Kidney (tissue), 22 donors: Measurements from ENCODE around the gene PIERCE2. TPM values are rescaled to one million over a fixed set of nuclear protein-coding genes. Genes with fewer than 3 reads are reported as not detected.

Experiments used
- DNase-seq, 5 donors: peaks; one replicate each; pipeline ENCODE4 v3.0.0-alpha.2; 2013 to 2020
- FAIRE-seq: peaks from 2 replicates; lab custom pipeline; 2012; peaks lifted over from hg19 to GRCh38; lab: Jason Lieb, UNC
- H3K27ac ChIP-seq, 2 donors: one replicate each; pipeline ENCODE4 v1.7.0; 2013; ENCODE audit warnings: low read depth in 2 of 2, low read length in 2 of 2, inconsistent platforms in 1 of 2
- H3K27me3 ChIP-seq: one replicate; pipeline ENCODE4 v1.7.1; 2013; ENCODE audit warnings: low read length, inconsistent platforms; ENCODE audit not compliant: control insufficient read depth, insufficient read depth
- H3K36me3 ChIP-seq, 3 donors: one replicate each; pipeline versions ENCODE4 v1.7.0 to v1.7.1; 2013; ENCODE audit warnings: low read length in 3 of 3, control low read depth in 1 of 3, inconsistent platforms in 1 of 3; ENCODE audit not compliant: insufficient read depth in 3 of 3, control insufficient read depth in 2 of 3
- H3K4me1 ChIP-seq, 3 donors: one replicate each; pipeline versions ENCODE4 v1.7.0 to v1.7.1; 2013; ENCODE audit warnings: low read length in 3 of 3, inconsistent platforms in 1 of 3, low read depth in 1 of 3; ENCODE audit not compliant: control insufficient read depth in 2 of 3, insufficient read depth in 2 of 3
- H3K4me3 ChIP-seq, 3 donors: one replicate each; pipeline versions ENCODE4 v1.7.0 to v1.8.1; 2013; ENCODE audit warnings: low read length in 3 of 3, control low read depth in 1 of 3, inconsistent platforms in 1 of 3
- H3K9ac ChIP-seq, 3 donors: one replicate each; pipeline versions ENCODE4 v1.7.0 to v1.7.1; 2013; ENCODE audit warnings: low read length in 3 of 3, control low read depth in 1 of 3, inconsistent platforms in 1 of 3
- H3K9me3 ChIP-seq, 3 donors: one replicate each; pipeline versions ENCODE4 v1.7.0 to v1.7.1; 2013; ENCODE audit warnings: low read length in 3 of 3, control low read depth in 1 of 3, inconsistent platforms in 1 of 3; ENCODE audit not compliant: control insufficient read depth in 2 of 3, insufficient read depth in 1 of 3
- CTCF ChIP-seq: IDR thresholded peaks from 3 replicates; pipeline ENCODE4 v1.5.1; 2012; ENCODE audit warnings: mild to moderate bottlenecking, moderate library complexity, borderline replicate concordance; ENCODE audit not compliant: insufficient read depth; ENCODE audit errors: extremely low read depth
- intact Hi-C: fragments of 100-400 bp; cut with DNase I; formaldehyde crosslinking; loops from one replicate; pipeline ENCODE4 v1.11.1; 2022
- long read RNA-seq, 10 donors: library from polyadenylated mRNA in 1 of 10; unstranded in 1 of 10; transcript quantifications; one replicate each; pipeline ENCODE4 v2.0.0 and lab custom pipeline, GENCODE V29; 2021 to 2026
- polyA plus RNA-seq: library from polyadenylated mRNA; stranded (reverse); fragments of 350-450 nt; fragmentation: Illumina TruSeq; extraction: RNeasy Lipid Tissue Mini Kit (QIAGEN cat#74804); gene quantifications from one replicate; pipeline ENCODE4 v1.2.3, GENCODE V29; 2014; ENCODE audit warnings: low read depth, low replicate concordance; ENCODE audit not compliant: insufficient read depth
- total RNA-seq: library from RNA; stranded (reverse); fragmentation: NEBNext Ultra II Directional; extraction: Animal tissue kit (Norgen Biotek cat#: 25700); gene quantifications from one replicate; pipeline ENCODE4 v1.2.1, GENCODE V29; 2021
- donor health status: control.
- donor health status: control.
- donor health status: control.
- donor health status: control.
- donor health status: control.
- donor health status: DM: yes; HTN: yes; CAD: no.
- donor health status: Normal renal cell carcinoma (clear cell type).

Gene PIERCE2
- 2.7 TPM for total RNA-seq
- 9.6 TPM for polyA plus RNA-seq
- long read RNA-seq, donor 1, transcript C15orf65-201 (2 exons, 729 nt) = major isoform, 5 of 5 reads
- long read RNA-seq, donor 1, partial matches to known transcripts = 0 of 5 reads
- long read RNA-seq, donor 1, other reads (novel, unspliced or antisense) = 0 of 5 reads
- long read RNA-seq, donor 2, transcript C15orf65-201 (2 exons, 729 nt) = major isoform, 7 of 7 reads
- long read RNA-seq, donor 2, partial matches to known transcripts = 0 of 7 reads
- long read RNA-seq, donor 2, other reads (novel, unspliced or antisense) = 0 of 7 reads
- long read RNA-seq, donor 3, transcript C15orf65-201 (2 exons, 729 nt) = major isoform, 5 of 40 reads
- long read RNA-seq, donor 3, partial matches to known transcripts = 29 of 40 reads
- long read RNA-seq, donor 3, other reads (novel, unspliced or antisense) = 6 of 40 reads
- long read RNA-seq, donor 4, partial matches to known transcripts = 19 of 22 reads
- long read RNA-seq, donor 4, other reads (novel, unspliced or antisense) = 0 of 22 reads
- long read RNA-seq, donor 5, partial matches to known transcripts = 0 of 1 reads
- long read RNA-seq, donor 5, other reads (novel, unspliced or antisense) = 0 of 1 reads
- long read RNA-seq, donor 6, transcript C15orf65-201 (2 exons, 729 nt) = major isoform, 7 of 59 reads
- long read RNA-seq, donor 6, partial matches to known transcripts = 52 of 59 reads
- long read RNA-seq, donor 6, other reads (novel, unspliced or antisense) = 0 of 59 reads
- long read RNA-seq, donor 7 = 0 reads
- long read RNA-seq, donor 8, transcript C15orf65-201 (2 exons, 729 nt) = major isoform, 6 of 6 reads
- long read RNA-seq, donor 8, partial matches to known transcripts = 0 of 6 reads
- long read RNA-seq, donor 8, other reads (novel, unspliced or antisense) = 0 of 6 reads
- long read RNA-seq, donor 9, transcript C15orf65-201 (2 exons, 729 nt) = major isoform, 8 of 8 reads
- long read RNA-seq, donor 9, partial matches to known transcripts = 0 of 8 reads
- long read RNA-seq, donor 9, other reads (novel, unspliced or antisense) = 0 of 8 reads
- long read RNA-seq, donor 10, partial matches to known transcripts = 0 of 2 reads
- long read RNA-seq, donor 10, other reads (novel, unspliced or antisense) = 0 of 2 reads

GRCh38 chr15:55408012-55408928 is at the start of gene PIERCE2, which contains the start of gene CCPG1:
TSS of gene PIERCE2 (plus strand) at chr15:55408495. CDS start at chr15:55408769, 274 bp downstream.
TSS of gene CCPG1 (minus strand) at chr15:55408359. CDS start at chr15:55389424, 18,935 bp downstream.
- peak within 1 kb of the TSS; percentile 87 to 99 (median 90) for H3K4me3 ChIP-seq
- intact Hi-C loops = no loop called here
- no peaks in the 10 kb centered on the region for H3K9me3 ChIP-seq
- no peaks in the 10 kb centered on the region for H3K36me3 ChIP-seq
- peaks cover 0 to 4% (median 0%) of the 10 kb centered on the region in 3 donors for H3K4me1 ChIP-seq
- FAIRE-seq = no peak
- H3K27me3 ChIP-seq = no peaks in the 10 kb centered on the region
- peak; percentile 71 for TF ChIP-seq CTCF
- peak within 1 kb of the TSS; percentile 67 to 85 (median 84) for H3K9ac ChIP-seq
- peak; percentile 97 to 98 (median 97) for DNase-seq
- H3K27ac ChIP-seq = peak within 1 kb of the TSS; percentile 86 to 90

GRCh38 chr15:55360256-55360655 is 48.0 kb upstream of the PIERCE2 start:
- Histone ChIP-seq H3K27me3 (no peaks in the 10 kb centered on the region), H3K9ac (no peak overlapping the region), H3K4me1 (no peaks in the 10 kb centered on the region), H3K36me3 (peaks cover 0 to 4% (median 2%) of the 10 kb centered on the region in 3 donors), H3K9me3 (no peaks in the 10 kb centered on the region), H3K4me3 (no peak overlapping the region), H3K27ac (no peak overlapping the region)
- TF ChIP-seq CTCF = no peak
- peak in 2 of 5 donors; percentile 34 to 57 for DNase-seq
- no peak for FAIRE-seq
- intact Hi-C loops = no loop called here

GRCh38 chr15:55361048-55361447 is 47.2 kb upstream of the PIERCE2 start:
- Histone ChIP-seq H3K27me3 (no peaks in the 10 kb centered on the region), H3K27ac (no peak overlapping the region), H3K9ac (no peak overlapping the region), H3K4me3 (no peak overlapping the region), H3K4me1 (no peaks in the 10 kb centered on the region), H3K9me3 (no peaks in the 10 kb centered on the region), H3K36me3 (peaks cover 0 to 4% (median 2%) of the 10 kb centered on the region in 3 donors)
- TF ChIP-seq CTCF = no peak
- no peak for DNase-seq
- FAIRE-seq = no peak
- intact Hi-C loops = no loop called here
